ENCODE data around the gene LCORL.

The LCORL gene

DNA sequence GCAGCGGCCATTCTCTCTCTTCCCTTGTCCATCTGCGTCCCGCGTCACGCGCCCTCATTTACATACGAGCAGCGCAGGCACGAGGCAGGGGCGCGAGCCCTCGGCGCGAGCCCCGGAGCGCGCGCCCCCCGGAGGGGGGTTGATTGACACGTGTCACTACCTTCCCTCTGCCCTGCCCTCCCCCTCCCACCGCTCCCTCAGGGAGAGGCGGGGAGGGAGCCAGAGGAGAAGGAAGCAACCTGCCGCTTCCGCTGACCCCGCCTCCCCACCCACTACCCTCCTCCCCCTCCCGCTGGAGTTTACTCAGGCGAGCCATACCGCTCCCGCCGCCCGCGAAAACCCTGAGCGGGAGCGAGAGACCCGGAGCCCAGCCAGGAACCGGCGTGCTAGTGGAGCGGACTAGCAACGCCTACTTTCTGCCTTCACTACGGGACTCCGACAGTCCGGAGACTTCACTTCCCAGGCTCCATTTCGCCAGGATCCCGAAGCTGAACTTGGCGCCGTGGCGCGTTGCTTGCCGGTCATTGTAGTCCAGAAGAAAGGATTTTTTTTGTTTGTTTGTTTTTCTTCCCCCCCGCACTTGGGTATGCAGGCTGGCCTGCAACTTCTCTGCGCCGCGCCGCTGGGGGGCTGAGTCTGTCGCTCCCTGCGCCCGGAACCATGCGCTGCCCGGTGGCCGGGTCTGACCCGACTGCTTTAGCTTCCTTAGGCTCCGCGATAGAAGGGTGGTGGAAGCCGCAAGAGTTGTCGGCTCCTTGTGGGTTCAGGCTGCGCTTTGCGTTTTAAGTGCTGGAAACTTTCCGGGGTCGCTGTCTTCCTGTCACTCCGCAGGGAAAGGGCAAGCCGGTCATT lies at the start of gene LCORL:
Gene LCORL, minus strand, starts transcription at position 36 of the 852 bp plus-strand sequence. Its CDS starts 4 bp downstream, at position 32.
- in situ Hi-C loops (cut with HindIII; ENCODE audit: low pct_unique_long_range_greater_than_20kb, low sequenced_read_pairs): no loop called here
- no peak for TF ChIP-seq JUND (IDR thresholded peaks at IDR 0.05; ENCODE audit: low read depth)
- DNase-seq (ENCODE audit: low read depth in 1 of 2, low spot score in 1 of 2): peak; percentile 68 to 96

DNA sequence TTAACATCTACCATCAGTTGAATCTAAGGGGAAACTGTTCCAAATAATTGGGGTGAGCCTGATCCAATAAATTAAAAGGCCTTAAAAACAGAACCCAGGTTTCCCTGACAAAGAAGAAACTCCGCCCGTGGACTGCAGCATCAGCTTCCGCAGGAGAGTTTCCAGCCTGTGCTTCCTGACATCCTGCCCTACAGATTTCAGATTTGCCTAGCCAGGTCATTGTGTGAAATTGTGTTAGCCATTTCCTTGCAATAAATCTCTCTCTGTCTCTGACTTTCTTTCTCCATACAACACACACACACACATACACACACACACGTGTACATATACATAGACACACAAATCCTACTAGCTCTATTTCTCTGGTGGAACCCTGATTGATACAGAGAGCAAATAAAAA lies 48.3 kb upstream of the LCORL start:
- in situ Hi-C loops (cut with HindIII; ENCODE audit: low pct_unique_long_range_greater_than_20kb, low sequenced_read_pairs): no loop called here
- no peak for TF ChIP-seq JUND (IDR thresholded peaks at IDR 0.05; ENCODE audit: low read depth)
- no peak for DNase-seq (ENCODE audit: low read depth in 1 of 2, low spot score in 1 of 2)

DNA sequence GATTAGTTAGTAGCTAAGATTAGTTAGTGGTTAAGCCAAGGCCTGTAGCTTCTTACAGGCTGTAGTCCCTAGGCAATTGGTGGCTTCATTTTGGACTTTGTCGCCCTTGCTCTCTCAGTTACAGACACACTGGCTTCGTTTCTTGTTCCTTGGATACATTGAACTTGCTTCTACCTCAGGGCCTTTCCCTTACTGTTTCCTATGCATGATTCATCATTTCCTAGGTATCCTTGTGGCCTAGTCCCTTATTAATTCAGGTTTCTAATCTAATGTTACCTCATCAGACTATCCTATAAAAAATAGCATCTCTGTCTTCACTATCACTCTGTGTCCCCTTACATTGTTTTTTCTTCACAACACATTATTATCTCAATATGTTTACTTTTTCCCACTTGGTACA lies 45.5 kb upstream of the LCORL start:
- no peak for TF ChIP-seq JUND (IDR thresholded peaks at IDR 0.05; ENCODE audit: low read depth)
- in situ Hi-C loops (cut with HindIII; ENCODE audit: low pct_unique_long_range_greater_than_20kb, low sequenced_read_pairs): no loop called here
- DNase-seq (ENCODE audit: low read depth in 1 of 2, low spot score in 1 of 2): no peak

DNA sequence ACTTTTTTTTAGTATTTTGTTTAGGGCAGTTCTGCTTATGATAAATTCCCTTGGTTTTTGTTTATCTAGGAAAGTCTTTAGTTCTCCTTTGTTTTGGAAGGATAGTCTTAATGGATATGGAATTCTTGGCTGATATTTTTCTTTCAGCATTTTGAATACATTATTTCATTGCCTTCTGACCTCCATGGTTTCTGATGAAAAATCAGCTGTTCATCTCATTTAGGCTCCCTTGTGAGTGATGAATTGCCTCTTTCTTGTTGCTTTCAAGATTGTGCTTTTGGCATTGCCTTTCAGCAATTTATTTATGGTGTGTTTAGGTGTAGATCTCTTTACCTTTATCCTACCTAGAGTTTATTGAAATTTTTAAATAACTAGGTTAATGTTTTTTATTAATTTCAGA lies 41.5 kb upstream of the LCORL start:
- no peak for TF ChIP-seq JUND (IDR thresholded peaks at IDR 0.05; ENCODE audit: low read depth)
- DNase-seq (ENCODE audit: low read depth in 1 of 2, low spot score in 1 of 2): no peak

DNA sequence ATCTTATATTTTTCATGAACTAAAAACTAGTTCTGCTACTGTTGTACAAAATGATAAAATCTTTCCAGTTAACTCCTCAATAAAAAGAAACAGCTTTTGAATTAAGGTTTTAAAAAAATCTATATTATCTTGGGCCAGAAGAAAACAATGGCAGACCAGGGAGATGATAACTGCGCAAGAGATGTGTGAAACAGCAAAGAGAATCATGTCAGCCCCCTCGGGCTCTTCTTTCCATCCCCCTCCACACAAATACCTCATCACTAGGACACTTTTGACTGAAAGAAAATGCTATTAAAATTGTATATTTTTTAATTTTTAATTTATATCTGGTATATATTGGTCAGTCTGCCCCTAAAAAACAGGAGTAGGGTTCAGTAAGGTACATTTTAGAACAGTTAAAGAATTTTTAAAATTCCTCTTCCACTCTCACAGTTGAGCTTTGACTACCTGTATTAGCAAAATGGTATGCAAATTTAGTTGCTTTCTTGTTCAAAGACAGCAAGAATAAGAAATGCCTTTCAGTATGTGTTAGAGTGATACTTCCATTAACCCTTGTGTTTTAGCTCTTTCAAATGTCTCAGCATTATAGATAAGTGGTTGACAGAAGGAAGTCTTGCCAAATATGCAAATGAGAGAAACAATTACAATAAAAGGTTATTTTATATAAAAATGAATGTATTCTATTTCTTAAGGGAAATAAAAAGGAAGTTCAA lies 36.4 kb upstream of the LCORL start:
- TF ChIP-seq JUND (IDR thresholded peaks at IDR 0.05; ENCODE audit: low read depth): no peak
- in situ Hi-C loops (cut with HindIII; ENCODE audit: low pct_unique_long_range_greater_than_20kb, low sequenced_read_pairs): no loop called here
- DNase-seq (ENCODE audit: low read depth in 1 of 2, low spot score in 1 of 2): no peak

More for the DNA sequence above, 41.5 kb upstream of the LCORL start:
- in situ Hi-C loops (cut with HindIII; ENCODE audit: low pct_unique_long_range_greater_than_20kb, low sequenced_read_pairs): no loop called here

DNA sequence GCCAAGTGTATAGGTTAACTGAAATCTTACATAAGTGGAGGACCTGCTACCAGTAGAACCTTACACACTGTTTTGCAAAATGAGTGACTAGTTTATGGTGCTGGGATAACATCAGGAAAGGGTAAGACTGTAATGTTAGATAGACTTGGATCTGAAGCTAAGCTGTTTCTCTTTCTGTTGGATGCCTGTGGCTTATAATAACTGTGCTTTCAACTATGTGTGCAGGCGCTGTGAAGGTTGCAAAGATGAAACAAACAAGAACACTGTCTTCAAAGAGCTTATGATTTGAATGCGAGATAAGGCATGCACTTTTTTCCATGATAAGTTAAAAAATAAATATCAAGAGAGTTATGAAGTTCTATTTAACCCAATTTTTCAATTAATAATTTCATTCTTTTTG lies 34.5 kb upstream of the LCORL start:
- in situ Hi-C loops (cut with HindIII; ENCODE audit: low pct_unique_long_range_greater_than_20kb, low sequenced_read_pairs): no loop called here
- no peak for TF ChIP-seq JUND (IDR thresholded peaks at IDR 0.05; ENCODE audit: low read depth)
- no peak for DNase-seq (ENCODE audit: low read depth in 1 of 2, low spot score in 1 of 2)

DNA sequence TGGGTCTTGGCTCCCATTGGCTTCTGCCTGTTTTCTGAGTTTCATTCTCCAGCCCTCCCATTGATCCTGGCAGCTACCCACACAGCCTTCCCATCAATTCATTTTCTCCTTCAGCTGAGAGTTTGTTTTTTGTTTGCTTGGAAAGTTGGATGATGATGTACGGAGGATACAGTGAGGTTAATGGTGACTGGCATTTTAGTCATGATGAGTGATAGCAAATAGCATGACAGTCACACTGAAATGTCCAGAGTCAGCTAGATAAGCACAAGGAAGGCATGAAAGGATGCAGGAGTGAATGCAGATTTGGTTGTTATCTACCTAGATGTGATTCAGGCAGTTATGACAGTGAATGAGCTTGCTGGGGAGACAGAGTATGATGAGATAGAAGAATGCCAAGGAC lies 30.6 kb upstream of the LCORL start:
- in situ Hi-C loops (cut with HindIII; ENCODE audit: low pct_unique_long_range_greater_than_20kb, low sequenced_read_pairs): no loop called here
- no peak for TF ChIP-seq JUND (IDR thresholded peaks at IDR 0.05; ENCODE audit: low read depth)
- no peak for DNase-seq (ENCODE audit: low read depth in 1 of 2, low spot score in 1 of 2)

DNA sequence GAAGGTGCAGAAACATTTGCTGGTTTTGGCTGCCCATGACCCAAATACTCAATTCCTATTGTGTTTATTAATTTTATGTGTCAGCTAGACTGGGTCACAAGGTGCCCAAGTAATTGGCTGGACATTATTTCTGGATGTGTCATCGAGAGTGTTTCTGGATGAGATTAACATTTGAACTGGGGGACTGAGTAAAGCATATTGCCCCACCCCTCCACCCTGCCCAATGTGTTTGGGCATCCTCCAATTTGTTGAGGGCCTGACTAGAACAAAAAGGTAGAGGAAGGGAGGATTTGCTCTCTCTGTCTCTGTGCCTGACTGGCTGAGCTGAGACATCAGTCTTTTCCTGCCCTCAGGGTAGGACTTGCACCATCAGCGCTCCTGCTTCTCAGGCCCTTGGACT lies 29.7 kb upstream of the LCORL start:
- DNase-seq (ENCODE audit: low read depth in 1 of 2, low spot score in 1 of 2): no peak
- in situ Hi-C loops (cut with HindIII; ENCODE audit: low pct_unique_long_range_greater_than_20kb, low sequenced_read_pairs): no loop called here
- TF ChIP-seq JUND (IDR thresholded peaks at IDR 0.05; ENCODE audit: low read depth): no peak

DNA sequence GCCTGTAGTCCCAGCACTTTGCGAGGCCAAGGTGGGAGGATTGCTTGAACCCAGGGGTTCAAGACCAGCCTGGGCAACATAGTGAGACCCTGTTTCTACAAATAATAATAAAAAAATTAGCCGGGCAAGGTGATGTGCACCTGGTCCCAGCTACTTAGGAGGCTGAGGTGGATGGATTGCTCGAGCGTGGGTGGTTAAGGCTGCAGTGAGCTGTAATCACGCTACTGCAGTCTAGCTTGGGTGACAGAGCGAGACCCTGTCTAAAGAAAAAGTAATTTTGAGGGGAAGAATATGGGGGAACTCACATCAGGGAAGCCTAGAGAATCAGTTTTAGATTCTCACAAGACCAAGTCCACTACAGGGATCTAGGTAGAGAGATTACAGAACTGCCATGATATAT lies 28.9 kb upstream of the LCORL start:
- in situ Hi-C loops (cut with HindIII; ENCODE audit: low pct_unique_long_range_greater_than_20kb, low sequenced_read_pairs): no loop called here

DNA sequence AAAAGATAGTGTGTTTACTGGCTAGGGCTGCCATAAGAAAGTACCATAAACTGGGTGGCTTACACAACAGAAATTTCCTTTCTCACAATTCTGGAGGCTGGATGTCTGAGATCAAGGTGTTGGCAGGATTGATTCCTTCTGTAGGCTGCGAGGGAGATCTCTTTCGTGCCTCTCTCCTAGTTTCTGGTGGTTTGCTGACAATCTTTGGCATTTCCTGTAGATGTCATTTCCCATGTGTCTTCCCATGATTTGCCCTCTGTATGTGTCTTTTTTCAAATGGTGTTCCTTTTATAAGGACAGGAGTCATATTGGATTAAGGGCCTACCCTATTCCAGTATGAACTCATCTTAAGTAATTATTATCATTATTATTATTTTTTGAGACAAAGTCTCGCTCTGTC lies 27.9 kb upstream of the LCORL start:
- no peak for DNase-seq (ENCODE audit: low read depth in 1 of 2, low spot score in 1 of 2)

More for the DNA sequence above, 28.9 kb upstream of the LCORL start:
- no peak for TF ChIP-seq JUND (IDR thresholded peaks at IDR 0.05; ENCODE audit: low read depth)
- DNase-seq (ENCODE audit: low read depth in 1 of 2, low spot score in 1 of 2): no peak

DNA sequence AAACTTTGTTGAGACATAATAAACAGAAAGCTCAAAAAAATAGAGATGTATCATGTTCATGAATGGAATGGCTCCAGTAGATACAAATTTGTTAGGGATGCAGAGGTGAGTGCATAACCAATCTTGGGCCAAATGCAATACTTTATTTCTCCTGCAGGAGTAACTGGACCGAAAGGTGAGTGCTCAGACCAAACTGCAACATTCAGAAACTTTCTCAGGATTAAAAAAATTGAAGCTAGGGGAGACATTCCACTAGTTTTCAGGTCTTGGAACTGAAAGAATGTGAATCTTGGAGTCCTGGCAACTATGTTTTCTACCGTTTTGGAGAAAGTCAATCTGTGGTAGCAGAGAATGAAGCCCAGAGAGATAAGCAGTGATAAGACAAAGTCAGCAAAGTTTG lies 21.2 kb upstream of the LCORL start:
- DNase-seq (ENCODE audit: low read depth in 1 of 2, low spot score in 1 of 2): peak in 1 of 2 experiments; percentile 9
- no peak for TF ChIP-seq JUND (IDR thresholded peaks at IDR 0.05; ENCODE audit: low read depth)
- in situ Hi-C loops (cut with HindIII; ENCODE audit: low pct_unique_long_range_greater_than_20kb, low sequenced_read_pairs): no loop called here

More for the DNA sequence above, 27.9 kb upstream of the LCORL start:
- in situ Hi-C loops (cut with HindIII; ENCODE audit: low pct_unique_long_range_greater_than_20kb, low sequenced_read_pairs): no loop called here
- no peak for TF ChIP-seq JUND (IDR thresholded peaks at IDR 0.05; ENCODE audit: low read depth)

DNA sequence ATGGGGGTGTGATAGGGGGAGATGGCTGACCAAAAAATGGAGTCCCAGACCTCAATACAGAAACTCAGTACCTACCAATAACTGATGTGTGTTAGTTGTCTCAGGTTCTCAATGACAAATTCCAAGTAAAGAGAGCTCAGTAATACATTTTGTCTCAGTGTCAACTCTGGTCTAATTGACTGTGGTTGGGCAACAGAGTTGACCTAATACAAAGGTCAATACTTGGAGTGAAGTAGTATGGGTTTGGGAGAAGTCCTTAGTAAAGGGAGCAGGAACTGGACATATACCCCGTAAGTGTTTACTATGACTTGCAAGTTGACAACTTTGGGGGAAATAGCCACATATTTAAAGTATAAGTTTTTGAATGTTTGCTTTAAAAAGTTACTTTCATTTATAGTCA lies 20.5 kb upstream of the LCORL start:
- no peak for TF ChIP-seq JUND (IDR thresholded peaks at IDR 0.05; ENCODE audit: low read depth)
- in situ Hi-C loops (cut with HindIII; ENCODE audit: low pct_unique_long_range_greater_than_20kb, low sequenced_read_pairs): no loop called here
- no peak for DNase-seq (ENCODE audit: low read depth in 1 of 2, low spot score in 1 of 2)

DNA sequence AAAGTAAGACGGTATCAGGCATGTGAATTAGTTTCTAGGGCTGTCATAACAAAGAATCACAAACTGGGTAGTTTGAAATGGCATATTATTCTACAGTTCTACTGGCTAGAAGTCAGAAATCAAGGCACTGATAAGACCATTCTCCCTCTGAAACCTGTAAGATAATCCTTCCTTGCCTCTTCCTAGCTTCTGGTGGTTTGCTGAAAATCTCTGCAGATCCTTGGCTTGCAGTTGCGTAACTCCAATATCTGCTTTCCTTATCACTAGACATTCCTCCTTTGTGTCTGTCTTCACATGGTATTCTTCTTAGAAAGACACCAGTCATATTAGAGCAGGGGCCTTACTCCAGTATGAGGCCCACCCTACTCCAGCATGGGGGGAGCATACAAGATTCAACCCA lies 19.6 kb upstream of the LCORL start:
- DNase-seq (ENCODE audit: low read depth in 1 of 2, low spot score in 1 of 2): no peak
- no peak for TF ChIP-seq JUND (IDR thresholded peaks at IDR 0.05; ENCODE audit: low read depth)
- in situ Hi-C loops (cut with HindIII; ENCODE audit: low pct_unique_long_range_greater_than_20kb, low sequenced_read_pairs): no loop called here

Data from T47D (cell line).